ENCODE measurements around the gene TLE1.
"Not testable (repeated sequence)": the region's sequence is repeated elsewhere in the genome, so short reads cannot be mapped to it uniquely, and the experiment has no call there.

TLE1 gene

DNA sequence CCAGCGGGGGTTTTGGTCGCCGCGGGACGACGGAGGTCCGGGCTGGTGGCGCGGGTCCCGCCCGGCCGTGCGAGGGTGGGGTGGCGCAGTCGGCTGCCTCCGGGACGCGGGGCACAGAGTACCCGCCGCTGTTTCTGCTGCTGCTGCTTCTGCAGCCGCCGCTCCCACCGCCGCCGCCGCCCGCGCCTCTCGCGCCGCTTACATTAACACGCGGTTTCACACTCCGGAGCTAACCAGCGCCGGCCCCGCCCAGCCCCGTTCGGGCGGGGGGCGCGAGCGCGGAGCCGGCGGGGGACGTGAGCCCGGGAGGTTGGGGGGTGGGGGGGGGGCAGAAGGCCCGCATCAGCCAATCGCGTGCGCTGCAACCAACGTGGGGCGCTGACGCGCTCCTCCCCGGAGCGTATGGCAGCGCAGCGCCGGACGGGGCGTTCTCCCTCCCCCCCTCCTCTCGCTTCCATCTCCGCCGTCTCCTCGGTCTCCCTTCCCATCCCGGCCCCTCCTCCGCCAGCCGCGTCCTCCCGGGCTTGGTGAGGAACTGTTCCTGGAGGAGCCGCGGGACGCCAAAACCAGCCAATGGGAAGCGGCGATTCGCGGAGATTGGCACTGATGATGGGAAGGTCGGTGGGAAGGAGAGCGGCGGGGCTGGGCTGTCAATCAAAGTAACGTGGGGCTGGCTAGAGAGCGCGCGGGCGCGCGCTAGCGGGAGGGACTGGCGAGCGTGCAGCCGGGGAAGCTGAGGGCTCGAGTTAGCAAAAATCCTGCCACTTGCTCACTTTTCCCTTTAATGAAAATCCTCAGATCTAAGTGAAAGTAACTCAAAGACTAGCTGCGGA, at the start of gene TLE1:
Gene TLE1 (minus strand): TSS at position 205 of the 833 bp plus-strand sequence. CDS start 1,307 bp downstream, outside the sequence.
- Histone ChIP-seq H3K27me3 (ENCODE audit: control insufficient read depth, insufficient read depth, low read length) (no peaks in the 10 kb centered on the region), H3K9me3 (ENCODE audit: control insufficient read depth, low read length) (no peaks in the 10 kb centered on the region), H3K9ac (ENCODE audit: low read length) (peak within 1 kb of the TSS; percentile 85), H3K4me1 (ENCODE audit: control insufficient read depth, insufficient read depth, low read length) (peaks cover 31% of the 10 kb centered on the region), H3K4me3 (ENCODE audit: low read length) (peak within 1 kb of the TSS; percentile 31), H3K36me3 (ENCODE audit: control insufficient read depth, insufficient read depth, low read length) (no peaks in the 10 kb centered on the region)

DNA sequence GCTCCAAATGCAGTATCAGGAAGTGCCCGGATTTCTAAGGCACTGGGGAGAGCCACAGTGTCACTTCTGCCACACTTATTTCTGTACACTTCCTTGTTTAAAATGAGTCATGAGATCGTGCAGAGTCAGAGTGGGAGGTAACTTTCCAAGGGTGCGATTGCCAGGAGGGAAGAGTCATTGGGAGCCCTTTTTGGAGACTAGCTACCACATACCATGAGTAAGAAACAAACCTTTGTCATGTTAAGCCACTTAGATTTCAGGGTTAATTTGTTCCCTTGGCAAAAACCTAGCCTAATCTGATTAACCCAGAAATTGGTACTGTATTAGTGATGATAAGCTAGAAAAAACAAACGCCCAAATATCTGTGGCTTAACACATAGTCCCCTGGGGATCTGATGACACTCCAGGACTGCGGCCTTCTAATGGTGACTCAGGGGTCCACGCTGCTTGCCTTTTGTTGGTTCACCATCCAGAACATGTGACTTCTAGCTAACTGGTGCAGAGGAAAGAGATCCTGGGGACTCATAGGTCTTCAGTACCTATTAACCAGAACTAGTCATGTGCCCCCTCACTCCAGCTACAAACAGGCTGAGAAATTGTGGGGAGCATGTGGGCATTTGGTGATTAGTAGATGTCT, 48.6 kb upstream of the TLE1 start:
- H3K9me3 ChIP-seq (ENCODE audit: control insufficient read depth, low read length), result no peaks in the 10 kb centered on the region

DNA sequence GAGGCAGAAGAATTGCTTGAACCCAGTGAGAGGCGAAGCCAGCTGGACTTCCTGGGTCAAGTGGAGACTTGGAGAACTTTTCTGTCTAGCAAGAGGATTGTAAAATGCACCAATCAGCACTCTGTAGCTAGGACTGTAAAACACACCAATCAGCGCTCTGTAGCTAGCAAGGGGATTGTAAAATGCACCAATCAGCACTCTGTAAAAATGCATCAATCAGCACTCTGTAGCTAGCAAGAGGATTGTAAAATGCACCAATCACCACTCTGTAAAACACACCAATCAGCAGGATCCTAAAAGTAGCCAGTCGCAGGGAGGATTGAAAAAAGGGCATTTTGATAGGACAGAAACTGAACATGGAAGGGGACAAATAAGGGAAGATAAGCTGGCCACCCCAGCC, 41.2 kb upstream of the TLE1 start:
- H3K4me3 ChIP-seq (ENCODE audit: low read length); H3K4me1 ChIP-seq (ENCODE audit: control insufficient read depth, insufficient read depth, low read length); H3K27me3 ChIP-seq (ENCODE audit: control insufficient read depth, insufficient read depth, low read length): not testable (repeated sequence)

More for the DNA sequence above, 48.6 kb upstream of the TLE1 start:
- H3K27me3 ChIP-seq (ENCODE audit: control insufficient read depth, insufficient read depth, low read length), result no peaks in the 10 kb centered on the region
- H3K36me3 ChIP-seq (ENCODE audit: control insufficient read depth, insufficient read depth, low read length), result no peaks in the 10 kb centered on the region
- H3K4me3 ChIP-seq (ENCODE audit: low read length), result no peak overlapping the region
- H3K4me1 ChIP-seq (ENCODE audit: control insufficient read depth, insufficient read depth, low read length), result peaks cover 21% of the 10 kb centered on the region
- peak overlapping the region; percentile 41 for H3K9ac ChIP-seq (ENCODE audit: low read length)

DNA sequence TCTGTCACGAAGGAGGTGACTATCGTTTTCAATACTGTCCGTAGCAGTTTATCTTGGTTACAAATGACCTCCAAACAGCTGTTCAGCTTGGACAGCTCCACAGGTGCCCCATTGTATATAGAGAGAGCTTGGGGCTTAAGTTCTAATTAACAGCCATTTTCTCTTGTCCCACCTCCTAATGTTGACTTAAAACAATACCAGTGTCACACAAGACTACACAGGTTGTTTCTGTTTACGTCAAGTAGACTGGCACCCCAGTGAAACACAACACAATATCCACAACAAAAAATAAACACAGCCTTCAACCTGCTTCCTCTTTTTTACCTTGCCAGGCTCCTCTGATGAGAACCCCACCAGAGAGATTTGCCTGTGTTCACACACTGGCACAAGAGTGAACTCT, 39.8 kb upstream of the TLE1 start:
- no peak overlapping the region for H3K9ac ChIP-seq (ENCODE audit: low read length)
- H3K36me3 ChIP-seq (ENCODE audit: control insufficient read depth, insufficient read depth, low read length), result no peaks in the 10 kb centered on the region
- H3K9me3 ChIP-seq (ENCODE audit: control insufficient read depth, low read length), result no peaks in the 10 kb centered on the region
- H3K27me3 ChIP-seq (ENCODE audit: control insufficient read depth, insufficient read depth, low read length), result no peaks in the 10 kb centered on the region
- no peak overlapping the region for H3K4me3 ChIP-seq (ENCODE audit: low read length)
- H3K4me1 ChIP-seq (ENCODE audit: control insufficient read depth, insufficient read depth, low read length), result no peaks in the 10 kb centered on the region

More for the DNA sequence above, 41.2 kb upstream of the TLE1 start:
- H3K36me3 ChIP-seq (ENCODE audit: control insufficient read depth, insufficient read depth, low read length); H3K9ac ChIP-seq (ENCODE audit: low read length); H3K9me3 ChIP-seq (ENCODE audit: control insufficient read depth, low read length): not testable (repeated sequence)

DNA sequence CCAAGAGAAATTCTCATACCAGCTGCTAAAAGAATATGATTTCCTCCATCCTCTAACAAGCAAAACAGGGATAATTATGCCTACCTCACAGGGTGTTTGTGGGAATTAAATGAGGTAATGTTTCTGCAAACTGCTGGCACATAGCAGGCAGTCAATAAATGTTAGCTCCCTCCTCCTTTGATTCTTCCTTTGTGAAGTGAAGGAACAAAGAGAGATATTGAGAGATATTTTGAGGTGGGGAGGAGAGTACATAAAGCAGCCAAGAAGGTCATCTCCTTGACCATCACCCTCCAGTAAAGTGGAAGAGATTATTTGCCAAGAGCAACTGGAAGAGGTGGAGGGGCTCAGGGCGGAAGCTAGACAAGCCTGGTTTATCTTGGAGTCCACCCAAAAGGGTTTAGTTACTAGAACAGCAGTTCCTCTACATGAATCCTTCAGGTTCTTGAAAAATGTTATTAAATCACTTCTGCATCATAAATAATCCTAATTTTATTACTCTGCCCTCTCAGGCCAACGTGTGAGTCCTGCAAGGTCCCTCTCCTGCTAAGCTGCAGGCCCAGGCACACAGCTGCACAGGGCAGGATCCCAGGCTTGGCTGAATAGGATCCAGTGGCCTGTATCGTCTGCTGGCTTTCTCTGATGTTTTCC, 35.0 kb upstream of the TLE1 start:
- Histone ChIP-seq H3K36me3 (ENCODE audit: control insufficient read depth, insufficient read depth, low read length) (no peaks in the 10 kb centered on the region), H3K4me3 (ENCODE audit: low read length) (no peak overlapping the region), H3K27me3 (ENCODE audit: control insufficient read depth, insufficient read depth, low read length) (no peaks in the 10 kb centered on the region), H3K4me1 (ENCODE audit: control insufficient read depth, insufficient read depth, low read length) (no peaks in the 10 kb centered on the region), H3K9me3 (ENCODE audit: control insufficient read depth, low read length) (no peaks in the 10 kb centered on the region), H3K9ac (ENCODE audit: low read length) (no peak overlapping the region)

DNA sequence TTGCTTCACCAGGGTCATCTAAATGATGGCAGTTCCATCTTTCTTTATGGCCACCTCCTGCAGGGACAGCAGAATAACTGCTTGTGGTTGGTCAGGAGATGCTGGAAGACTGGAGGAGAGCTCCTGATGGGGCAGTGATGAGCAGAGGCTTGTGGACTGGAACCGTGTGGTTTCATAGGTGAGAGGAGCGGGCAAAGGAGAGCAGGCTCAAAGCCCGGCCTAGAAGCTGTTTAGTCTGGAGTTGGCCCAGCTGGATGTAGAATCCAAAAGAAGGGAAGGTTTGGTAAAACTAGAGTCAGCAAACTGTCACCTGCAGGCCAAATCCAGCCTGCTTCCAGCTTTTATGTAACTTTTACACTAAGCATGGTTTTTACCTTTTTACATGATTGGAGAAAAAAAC, 32.9 kb upstream of the TLE1 start:
- H3K36me3 ChIP-seq (ENCODE audit: control insufficient read depth, insufficient read depth, low read length), result no peaks in the 10 kb centered on the region
- H3K27me3 ChIP-seq (ENCODE audit: control insufficient read depth, insufficient read depth, low read length), result no peaks in the 10 kb centered on the region
- H3K9ac ChIP-seq (ENCODE audit: low read length), result no peak overlapping the region
- no peak overlapping the region for H3K4me3 ChIP-seq (ENCODE audit: low read length)
- H3K4me1 ChIP-seq (ENCODE audit: control insufficient read depth, insufficient read depth, low read length), result peaks cover 7% of the 10 kb centered on the region
- no peaks in the 10 kb centered on the region for H3K9me3 ChIP-seq (ENCODE audit: control insufficient read depth, low read length)

DNA sequence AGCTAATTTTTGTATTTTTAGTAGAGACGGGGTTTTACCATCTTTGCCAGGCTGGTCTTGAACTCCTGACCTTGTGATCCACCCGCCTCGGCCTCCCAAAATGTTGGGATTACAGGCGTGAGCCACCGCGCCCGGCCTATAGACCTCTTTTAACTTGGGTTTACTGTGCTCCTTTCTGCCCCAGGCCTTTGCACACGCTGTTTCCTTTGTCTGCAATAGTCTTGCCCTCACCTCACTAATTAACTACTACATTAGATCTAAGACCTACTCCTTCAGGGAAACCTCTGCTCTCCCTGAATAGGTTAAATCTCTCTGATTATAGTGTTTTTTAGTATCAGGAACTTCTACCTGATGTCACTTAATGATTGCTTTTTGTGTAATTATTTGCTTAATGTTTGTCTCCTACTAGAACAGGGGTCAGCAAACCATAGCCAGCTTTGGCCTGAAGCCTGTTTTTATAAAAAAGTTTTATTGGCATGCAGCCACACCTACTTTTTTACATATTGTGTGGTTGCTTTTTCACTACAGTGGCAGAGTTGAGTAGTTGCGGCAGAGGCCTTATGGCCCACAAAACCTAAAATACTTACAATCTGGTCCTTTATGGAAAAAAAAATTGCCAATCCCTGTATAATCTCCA, 31.2 kb upstream of the TLE1 start:
- H3K36me3 ChIP-seq (ENCODE audit: control insufficient read depth, insufficient read depth, low read length), result no peaks in the 10 kb centered on the region
- H3K4me3 ChIP-seq (ENCODE audit: low read length), result no peak overlapping the region

DNA sequence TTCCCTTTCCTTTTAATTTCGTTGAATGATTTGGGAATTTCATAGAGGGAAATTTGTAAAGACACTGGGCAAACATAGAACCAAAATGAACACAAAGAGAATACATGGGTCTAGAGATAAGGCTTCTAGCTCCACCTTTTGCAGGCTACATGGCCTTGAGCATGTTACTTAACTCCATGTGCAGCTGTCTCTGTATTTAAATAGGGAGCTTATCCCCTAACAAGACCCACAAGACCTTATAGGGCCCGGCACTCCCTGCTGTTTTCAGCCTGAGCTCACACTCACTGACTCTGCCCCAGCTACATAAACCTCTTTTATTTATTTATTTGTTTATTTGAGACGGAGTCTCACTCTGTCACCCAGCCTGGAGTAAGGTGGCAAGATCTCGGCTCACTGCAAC, 30.6 kb upstream of the TLE1 start:
- no peaks in the 10 kb centered on the region for H3K9me3 ChIP-seq (ENCODE audit: control insufficient read depth, low read length)
- no peak overlapping the region for H3K4me3 ChIP-seq (ENCODE audit: low read length)
- H3K4me1 ChIP-seq (ENCODE audit: control insufficient read depth, insufficient read depth, low read length), result peaks cover 7% of the 10 kb centered on the region
- no peak overlapping the region for H3K9ac ChIP-seq (ENCODE audit: low read length)
- H3K27me3 ChIP-seq (ENCODE audit: control insufficient read depth, insufficient read depth, low read length), result no peaks in the 10 kb centered on the region
- H3K36me3 ChIP-seq (ENCODE audit: control insufficient read depth, insufficient read depth, low read length), result no peaks in the 10 kb centered on the region

More for the DNA sequence above, 31.2 kb upstream of the TLE1 start:
- Histone ChIP-seq H3K4me1 (ENCODE audit: control insufficient read depth, insufficient read depth, low read length) (peaks cover 7% of the 10 kb centered on the region), H3K9me3 (ENCODE audit: control insufficient read depth, low read length) (no peaks in the 10 kb centered on the region), H3K27me3 (ENCODE audit: control insufficient read depth, insufficient read depth, low read length) (no peaks in the 10 kb centered on the region), H3K9ac (ENCODE audit: low read length) (no peak overlapping the region)

DNA sequence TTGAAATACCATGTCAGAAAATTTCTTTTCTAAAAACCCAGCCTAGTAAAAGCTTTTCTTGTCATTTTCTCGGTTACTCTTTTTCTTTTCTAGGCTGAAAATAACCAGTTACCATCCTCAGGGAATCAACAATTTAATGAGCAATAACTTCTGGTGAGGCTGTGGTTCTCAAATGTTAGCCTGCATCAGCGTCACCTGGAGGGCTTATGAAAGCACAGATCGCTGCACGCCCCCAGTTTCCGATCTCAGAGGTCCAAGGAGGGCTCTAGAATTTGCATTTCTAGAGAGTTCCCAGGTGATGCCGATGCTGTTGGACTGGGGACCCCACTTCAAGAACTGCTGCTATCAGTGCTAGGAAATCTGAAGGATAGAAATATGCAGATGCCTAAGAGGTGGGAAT, 28.9 kb upstream of the TLE1 start:
- H3K9me3 ChIP-seq (ENCODE audit: control insufficient read depth, low read length), result no peaks in the 10 kb centered on the region
- H3K36me3 ChIP-seq (ENCODE audit: control insufficient read depth, insufficient read depth, low read length), result no peaks in the 10 kb centered on the region
- no peaks in the 10 kb centered on the region for H3K27me3 ChIP-seq (ENCODE audit: control insufficient read depth, insufficient read depth, low read length)
- H3K4me1 ChIP-seq (ENCODE audit: control insufficient read depth, insufficient read depth, low read length), result peaks cover 7% of the 10 kb centered on the region
- H3K4me3 ChIP-seq (ENCODE audit: low read length), result no peak overlapping the region
- H3K9ac ChIP-seq (ENCODE audit: low read length), result no peak overlapping the region

DNA sequence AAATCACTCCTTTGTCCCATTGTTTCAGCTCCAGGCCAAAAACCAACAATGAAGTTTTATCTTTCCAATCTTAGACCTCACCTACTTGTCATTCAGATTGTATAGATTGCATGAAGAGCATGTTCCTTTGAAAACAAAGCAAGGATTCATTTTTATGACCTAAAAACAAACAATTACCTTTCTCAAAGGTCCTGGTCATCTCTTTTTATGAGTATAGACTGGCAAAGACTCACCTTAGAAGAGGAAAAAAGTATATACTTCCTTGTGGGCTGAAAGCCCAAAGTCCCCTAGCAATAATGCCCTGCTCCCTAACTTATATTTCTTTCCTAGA, 28.4 kb upstream of the TLE1 start:
- H3K4me3 ChIP-seq (ENCODE audit: low read length), result no peak overlapping the region

DNA sequence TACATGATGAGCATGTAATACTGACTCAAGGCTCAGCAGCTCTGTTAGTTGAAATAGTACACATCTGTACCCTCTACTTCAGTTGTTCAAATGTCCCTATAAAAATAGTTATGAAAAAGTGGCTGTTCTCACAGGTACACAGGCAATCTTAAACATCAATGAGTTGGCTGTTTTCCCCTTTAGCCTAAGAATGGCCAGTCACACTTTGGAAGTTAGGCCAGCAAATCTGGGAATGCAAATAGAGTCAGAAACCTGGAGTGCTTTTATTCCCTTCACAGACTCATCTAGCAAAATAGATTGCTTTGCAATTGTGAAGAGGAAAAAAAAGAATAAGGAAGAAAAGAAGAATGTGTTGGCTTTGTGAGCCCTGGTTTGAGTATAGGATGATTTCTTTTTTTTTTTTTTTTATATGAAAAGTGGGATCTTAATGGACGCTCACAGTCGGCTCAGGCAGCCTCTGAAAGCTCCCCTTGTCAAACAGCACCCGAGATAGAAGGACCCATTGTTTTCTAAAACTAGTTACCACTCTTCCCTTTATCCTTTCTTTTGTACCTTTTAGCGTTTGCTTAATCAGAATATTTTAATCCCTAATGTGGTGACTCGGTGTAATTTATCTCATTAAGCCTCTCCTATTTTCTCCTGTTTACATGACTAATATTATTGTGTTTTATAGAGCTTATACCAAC, 27.9 kb upstream of the TLE1 start:
- H3K27me3 ChIP-seq (ENCODE audit: control insufficient read depth, insufficient read depth, low read length), result no peaks in the 10 kb centered on the region
- H3K4me3 ChIP-seq (ENCODE audit: low read length), result no peak overlapping the region
- peaks cover 7% of the 10 kb centered on the region for H3K4me1 ChIP-seq (ENCODE audit: control insufficient read depth, insufficient read depth, low read length)
- no peaks in the 10 kb centered on the region for H3K36me3 ChIP-seq (ENCODE audit: control insufficient read depth, insufficient read depth, low read length)
- no peaks in the 10 kb centered on the region for H3K9me3 ChIP-seq (ENCODE audit: control insufficient read depth, low read length)
- no peak overlapping the region for H3K9ac ChIP-seq (ENCODE audit: low read length)

More for the DNA sequence above, 28.4 kb upstream of the TLE1 start:
- no peaks in the 10 kb centered on the region for H3K36me3 ChIP-seq (ENCODE audit: control insufficient read depth, insufficient read depth, low read length)
- H3K27me3 ChIP-seq (ENCODE audit: control insufficient read depth, insufficient read depth, low read length), result no peaks in the 10 kb centered on the region
- H3K9ac ChIP-seq (ENCODE audit: low read length), result no peak overlapping the region
- peaks cover 7% of the 10 kb centered on the region for H3K4me1 ChIP-seq (ENCODE audit: control insufficient read depth, insufficient read depth, low read length)
- H3K9me3 ChIP-seq (ENCODE audit: control insufficient read depth, low read length), result no peaks in the 10 kb centered on the region
